NCI-H82 treated with DMSO at 0.1 percent for 48 hours (cell line): ENCODE measurements around the gene ZBTB40.
A peak's percentile ranks its signal among the peaks of the same experiment; 100 is the strongest.

Source experiments
- DNase-seq: peaks from one replicate; lab custom pipeline; 2025; ENCODE audit not compliant: unreplicated experiment; lab: John Stamatoyannopoulos, UW

The ZBTB40 gene

GRCh38 chr1:22529901-22530621, 78.4 kb downstream of the ZBTB40 start:
- DNase-seq: no peak

- no peak for DNase-seq
Observed at GRCh38 chr1:22530715-22531114, 79.1 kb downstream of the ZBTB40 start.

- no peak for DNase-seq
Observed at GRCh38 chr1:22531251-22531650, 79.6 kb downstream of the ZBTB40 start.

- no peak for DNase-seq
Observed at GRCh38 chr1:22533244-22533895, 81.7 kb downstream of the ZBTB40 start.

GRCh38 chr1:22534951-22535350, 83.3 kb downstream of the ZBTB40 start:
- no peak for DNase-seq

GRCh38 chr1:22535399-22535798, 83.7 kb downstream of the ZBTB40 start:
- no peak for DNase-seq

GRCh38 chr1:22536506-22536905, 84.9 kb downstream of the ZBTB40 start:
- DNase-seq: no peak

GRCh38 chr1:22537441-22538139, 85.9 kb downstream of the ZBTB40 start:
- no peak for DNase-seq

GRCh38 chr1:22539510-22540118, 88.0 kb downstream of the ZBTB40 start:
- no peak for DNase-seq

GRCh38 chr1:22540337-22540736, 88.7 kb downstream of the ZBTB40 start:
- no peak for DNase-seq

GRCh38 chr1:22542886-22543285, 91.2 kb downstream of the ZBTB40 start:
- no peak for DNase-seq

- DNase-seq: no peak
Observed at GRCh38 chr1:22543679-22544078, 92.0 kb downstream of the ZBTB40 start.

GRCh38 chr1:22544606-22545005, 93.0 kb downstream of the ZBTB40 start:
- no peak for DNase-seq

- peak; percentile 16 for DNase-seq
Observed at GRCh38 chr1:22545141-22545540, 93.5 kb downstream of the ZBTB40 start.

- no peak for DNase-seq
Observed at GRCh38 chr1:22547186-22547817, 95.7 kb downstream of the ZBTB40 start.

GRCh38 chr1:22547818-22548462, 96.3 kb downstream of the ZBTB40 start:
- no peak for DNase-seq

- DNase-seq: no peak
Observed at GRCh38 chr1:22550021-22550420, 98.4 kb downstream of the ZBTB40 start.

- DNase-seq: no peak
Observed at GRCh38 chr1:22551591-22551990, 99.9 kb downstream of the ZBTB40 start.

GRCh38 chr1:22552021-22552420, 100.4 kb downstream of the ZBTB40 start:
- DNase-seq: no peak

- DNase-seq: no peak
Observed at GRCh38 chr1:22553104-22553880, 101.6 kb downstream of the ZBTB40 start.
